B cell (primary cell): ENCODE results near the gene CST11. TPM values are rescaled to one million over a fixed set of nuclear protein-coding genes. Genes with fewer than 3 reads are reported as not detected.

Source experiments
- ATAC-seq: fragments of 200-7000 bp; cut with Tn5 transposase; one replicate; pipeline ENCODE4 v1.10.0; 2021; ENCODE audit warnings: low read depth, mild to moderate bottlenecking, moderate number of reproducible peaks, moderate library complexity
- CTCF ChIA-PET: fragments of 350-600 bp; sonication (Branson Sonifier 250); formaldehyde crosslinking; loops from one replicate; lab custom pipeline; 2021; ENCODE audit warnings: antibody characterized with exemption, inconsistent platforms; lab: Charles Lee
- POLR2A ChIA-PET: fragments of 350-600 bp; sonication (Branson Sonifier 250); formaldehyde crosslinking; loops from one replicate; lab custom pipeline; 2021; ENCODE audit warnings: antibody characterized with exemption; lab: Charles Lee
- DNase-seq: peaks from one replicate; pipeline ENCODE4 v3.0.0; 2013
- H2AFZ ChIP-seq: 2 replicates; pipeline ENCODE4 v1.6.1; 2012; ENCODE audit warnings: mild to moderate bottlenecking, low read depth, low read length; ENCODE audit not compliant: insufficient read depth, poor library complexity, severe bottlenecking
- H3K27ac ChIP-seq, 2 donors: 1 replicate in 1 of 2; 2 replicates in 1 of 2; pipeline ENCODE4 v1.5.1; 2012 to 2013; ENCODE audit warnings: low read length in 2 of 2, mild to moderate bottlenecking in 2 of 2, moderate library complexity in 1 of 2
- H3K27me3 ChIP-seq, 4 experiments: fragments of 200-600 bp in 1 of 4; sonication (generic) in 1 of 4; replicated peaks in 1 of 4; 1 replicate in 2 of 4; 2 replicates in 2 of 4; pipeline versions ENCODE4 v1.6.1 to v1.7.0; 2013 to 2016; ENCODE audit warnings: low read length in 3 of 4, mild to moderate bottlenecking in 2 of 4, mixed read lengths in 1 of 4, moderate library complexity in 1 of 4; ENCODE audit not compliant: insufficient read depth in 4 of 4, control insufficient read depth in 3 of 4; ENCODE audit errors: control extremely low read depth in 1 of 4
- H3K36me3 ChIP-seq, 2 experiments: replicated peaks in 1 of 2; 1 replicate in 1 of 2; 2 replicates in 1 of 2; pipeline versions ENCODE4 v1.6.1 to v1.7.1; 2013; ENCODE audit warnings: low read length in 1 of 2; ENCODE audit not compliant: insufficient read depth in 2 of 2, control insufficient read depth in 1 of 2; ENCODE audit errors: control extremely low read depth in 1 of 2, extremely low read depth in 1 of 2
- H3K4me1 ChIP-seq, 2 donors: fragments of 200-600 bp in 1 of 2; sonication (generic) in 1 of 2; 1 replicate in 1 of 2; 2 replicates in 1 of 2; pipeline versions ENCODE4 v1.5.1 to v1.6.1; 2013 to 2017; ENCODE audit warnings: low read length in 2 of 2; ENCODE audit not compliant: control insufficient read depth in 2 of 2, insufficient read depth in 2 of 2
- H3K4me2 ChIP-seq: replicated peaks from 2 replicates; pipeline ENCODE3; 2012; ENCODE audit warnings: mild to moderate bottlenecking, low read depth, low read length; ENCODE audit not compliant: poor library complexity, severe bottlenecking
- H3K4me3 ChIP-seq, 5 experiments: fragments of 200-600 bp in 1 of 5; sonication (generic) in 1 of 5; 1 replicate in 3 of 5; 2 replicates in 2 of 5; pipeline versions ENCODE4 v1.5.1 to v1.7.0; 2011 to 2016; ENCODE audit warnings: low read length in 4 of 5, mild to moderate bottlenecking in 4 of 5, low read depth in 2 of 5, control low read depth in 1 of 5, moderate library complexity in 1 of 5; ENCODE audit not compliant: insufficient read depth in 1 of 5; ENCODE audit errors: control extremely low read depth in 1 of 5, extremely low read depth in 1 of 5
- H3K79me2 ChIP-seq: fragments of 200-600 bp; sonication (generic); one replicate; pipeline ENCODE4 v1.6.0; 2016; ENCODE audit warnings: low read length; ENCODE audit not compliant: control insufficient read depth, insufficient read depth
- H3K9ac ChIP-seq: fragments of 200-600 bp; sonication (generic); 2 replicates; pipeline ENCODE4 v1.6.1; 2017; ENCODE audit warnings: mild to moderate bottlenecking, low read length, moderate library complexity
- H3K9me3 ChIP-seq, 3 donors: one replicate each; pipeline versions ENCODE4 v1.6.1 to v1.7.1; 2013; ENCODE audit warnings: low read length in 2 of 3; ENCODE audit not compliant: control insufficient read depth in 2 of 3, insufficient read depth in 1 of 3; ENCODE audit errors: control extremely low read depth in 1 of 3
- H4K20me1 ChIP-seq: 2 replicates; pipeline ENCODE4 v1.6.0; 2012; ENCODE audit warnings: mild to moderate bottlenecking, low read length; ENCODE audit not compliant: insufficient read depth, control insufficient read depth, poor library complexity, severe bottlenecking
- H3K27ac Mint-ChIP-seq: one replicate; pipeline ENCODE4 v1.8.0; 2021; ENCODE audit warnings: mixed read lengths
- H3K27me3 Mint-ChIP-seq: one replicate; pipeline ENCODE4 v1.8.0; 2021; ENCODE audit warnings: mixed read lengths
- H3K4me1 Mint-ChIP-seq: one replicate; pipeline ENCODE4 v1.8.0; 2021; ENCODE audit warnings: mixed read lengths
- H3K4me3 Mint-ChIP-seq: one replicate; pipeline ENCODE4 v1.8.0; 2021; ENCODE audit warnings: mixed read lengths
- H3K9me3 Mint-ChIP-seq: one replicate; pipeline ENCODE4 v1.8.0; 2022; ENCODE audit warnings: mixed read lengths; ENCODE audit not compliant: insufficient read depth
- CTCF ChIP-seq: fragments of 200-600 bp; IDR thresholded peaks from one replicate; pipeline ENCODE4 v1.8.0; 2022; ENCODE audit warnings: antibody characterized with exemption, mild to moderate bottlenecking
- EZH2 ChIP-seq: IDR thresholded peaks from 2 replicates; pipeline ENCODE4 v1.6.1; 2012; ENCODE audit warnings: borderline replicate concordance, low read depth, mild to moderate bottlenecking, moderate library complexity, low read length; ENCODE audit not compliant: insufficient read depth, poor library complexity, severe bottlenecking
- WGBS: methylation state at CpG from one replicate; pipeline ENCODE4 v1.1.5; 2013; ENCODE audit warnings: missing lambda C conversion rate; ENCODE audit not compliant: insufficient coverage; 5-methylcytosine and 5-hydroxymethylcytosine counted together
- intact Hi-C: fragments of 100-400 bp; cut with micrococcal nuclease; formaldehyde crosslinking; loops from one replicate; pipeline ENCODE4 v1.10.0; 2022
- polyA plus RNA-seq: library from polyadenylated mRNA; depleted of rRNA; stranded (reverse); fragments of >200 nt; gene quantifications from 2 replicates; pipeline ENCODE4 v1.2.3, GENCODE V29; 2012
- total RNA-seq, 2 donors: library from RNA; stranded (reverse); fragments of 120-200 nt in 1 of 2; gene quantifications; 1 replicate in 1 of 2; 2 replicates in 1 of 2; pipeline versions ENCODE4 v1.2.3 to v1.2.4, GENCODE V29; 2013 to 2022

CST11 gene
- total and polyA plus RNA-seq, 2 donors (not counting 1 experiment from before 2014, with no cell fraction given) = not detected

GRCh38 chr20:23484081-23484480 is 31.4 kb upstream of the CST11 start:
- peak overlapping the region; percentile 55 for H2AFZ ChIP-seq
- H3K79me2 ChIP-seq = no peaks in the 10 kb centered on the region
- H3K4me3 Mint-ChIP-seq = no peak overlapping the region
- no peaks in the 10 kb centered on the region for H3K36me3 ChIP-seq
- peaks cover 0 to 8% of the 10 kb centered on the region in 2 donors for H3K4me1 ChIP-seq
- no peaks in the 10 kb centered on the region for H3K9me3 Mint-ChIP-seq
- H3K4me1 Mint-ChIP-seq = peaks cover 10% of the 10 kb centered on the region
- 24% methylated on average over 3 of the region's 4 CpGs for WGBS
- H3K27ac ChIP-seq = no peak overlapping the region
- peak overlapping the region; percentile 24 for H3K4me2 ChIP-seq
- peaks cover 8% of the 10 kb centered on the region for H3K27me3 Mint-ChIP-seq
- H3K27ac Mint-ChIP-seq = no peak overlapping the region
- CTCF ChIA-PET = no interaction called here
- POLR2A ChIA-PET = no interaction called here
- intact Hi-C loops = no loop called here
- H4K20me1 ChIP-seq = no peaks in the 10 kb centered on the region
- no peak overlapping the region for H3K4me3 ChIP-seq
- no peak overlapping the region for H3K9ac ChIP-seq
- no peaks in the 10 kb centered on the region for H3K27me3 ChIP-seq
- ATAC-seq = no peak
- no peak for DNase-seq
- no peak for TF ChIP-seq CTCF
- no peak for TF ChIP-seq EZH2
- H3K9me3 ChIP-seq = peaks cover 0 to 3% (median 0%) of the 10 kb centered on the region in 3 donors

GRCh38 chr20:23482138-23482537 is 29.5 kb upstream of the CST11 start:
- no peak for ATAC-seq
- no peak overlapping the region for H2AFZ ChIP-seq
- H3K27ac Mint-ChIP-seq = no peak overlapping the region
- no peaks in the 10 kb centered on the region for H3K9me3 ChIP-seq
- WGBS = 83% methylated on average over 1 of the region's 2 CpGs
- intact Hi-C loops = no loop called here
- no peaks in the 10 kb centered on the region for H3K27me3 ChIP-seq
- no peaks in the 10 kb centered on the region for H3K36me3 ChIP-seq
- H3K27me3 Mint-ChIP-seq = peaks cover 8% of the 10 kb centered on the region
- no peak overlapping the region for H3K27ac ChIP-seq
- H3K4me3 ChIP-seq = no peak overlapping the region
- POLR2A ChIA-PET = no interaction called here
- H3K79me2 ChIP-seq = no peaks in the 10 kb centered on the region
- H3K4me2 ChIP-seq = no peak overlapping the region
- no peaks in the 10 kb centered on the region for H3K9me3 Mint-ChIP-seq
- H3K4me1 Mint-ChIP-seq = peaks cover 5% of the 10 kb centered on the region
- H3K4me3 Mint-ChIP-seq = no peak overlapping the region
- no peak for DNase-seq
- no peak overlapping the region for H3K9ac ChIP-seq
- TF ChIP-seq CTCF = no peak
- TF ChIP-seq EZH2 = no peak
- peaks cover 0 to 8% of the 10 kb centered on the region in 2 donors for H3K4me1 ChIP-seq
- CTCF ChIA-PET = no interaction called here
- no peaks in the 10 kb centered on the region for H4K20me1 ChIP-seq
